Measurements from ENCODE around the gene SLC7A6. TPM values are rescaled to one million over a fixed set of nuclear protein-coding genes. Genes with fewer than 3 reads are reported as not detected.
A peak's percentile ranks its signal among the peaks of the same experiment; 100 is the strongest.

Gene SLC7A6
- total and polyA plus RNA-seq, 2 of the 13 experiments (the other 11 are each of a cell fraction or from before 2014, with no cell fraction given): 35.8 to 70.8 TPM

DNA sequence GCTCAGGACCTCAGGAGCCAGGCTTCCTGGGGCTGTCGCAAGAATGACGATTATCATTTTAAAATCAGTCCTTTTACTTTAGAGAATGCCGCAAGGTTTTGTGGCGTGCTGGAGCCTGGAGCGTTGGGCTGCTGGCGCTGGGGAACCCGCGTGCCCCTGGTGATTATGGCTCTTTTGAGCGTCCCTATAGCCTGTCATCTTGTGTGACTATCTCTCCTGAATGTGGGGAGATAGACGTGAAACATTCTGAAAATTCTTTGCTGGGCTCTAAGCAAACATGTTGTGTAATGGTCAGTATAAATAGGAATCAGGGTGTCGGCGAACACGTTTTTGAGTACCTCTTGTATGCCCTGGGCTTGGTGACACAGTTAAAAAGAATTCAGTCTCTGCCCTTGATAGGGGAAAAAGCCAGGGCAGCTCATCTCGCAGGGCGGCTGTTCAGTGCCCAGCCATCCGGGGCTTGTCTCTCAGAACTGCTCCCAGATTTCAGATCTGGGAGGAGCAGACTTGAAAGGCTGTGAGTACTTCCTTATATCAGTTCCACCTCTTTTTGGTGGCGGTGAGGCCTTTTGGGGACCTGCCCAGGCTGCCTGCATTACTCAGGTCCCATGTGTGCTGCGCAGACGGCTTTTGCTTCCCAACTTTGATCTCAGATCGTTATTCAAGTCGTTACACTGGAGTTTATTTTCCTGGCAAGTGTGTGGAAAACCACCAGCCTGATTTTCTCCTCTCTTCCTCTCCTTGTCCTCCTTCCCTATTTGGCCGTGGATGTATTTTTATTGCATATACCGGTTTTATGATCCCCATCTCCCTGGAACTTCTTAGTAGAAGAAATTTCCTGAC lies 973 bp downstream of the SLC7A6 start (continued):
- TF ChIP-seq, protein P1, sequence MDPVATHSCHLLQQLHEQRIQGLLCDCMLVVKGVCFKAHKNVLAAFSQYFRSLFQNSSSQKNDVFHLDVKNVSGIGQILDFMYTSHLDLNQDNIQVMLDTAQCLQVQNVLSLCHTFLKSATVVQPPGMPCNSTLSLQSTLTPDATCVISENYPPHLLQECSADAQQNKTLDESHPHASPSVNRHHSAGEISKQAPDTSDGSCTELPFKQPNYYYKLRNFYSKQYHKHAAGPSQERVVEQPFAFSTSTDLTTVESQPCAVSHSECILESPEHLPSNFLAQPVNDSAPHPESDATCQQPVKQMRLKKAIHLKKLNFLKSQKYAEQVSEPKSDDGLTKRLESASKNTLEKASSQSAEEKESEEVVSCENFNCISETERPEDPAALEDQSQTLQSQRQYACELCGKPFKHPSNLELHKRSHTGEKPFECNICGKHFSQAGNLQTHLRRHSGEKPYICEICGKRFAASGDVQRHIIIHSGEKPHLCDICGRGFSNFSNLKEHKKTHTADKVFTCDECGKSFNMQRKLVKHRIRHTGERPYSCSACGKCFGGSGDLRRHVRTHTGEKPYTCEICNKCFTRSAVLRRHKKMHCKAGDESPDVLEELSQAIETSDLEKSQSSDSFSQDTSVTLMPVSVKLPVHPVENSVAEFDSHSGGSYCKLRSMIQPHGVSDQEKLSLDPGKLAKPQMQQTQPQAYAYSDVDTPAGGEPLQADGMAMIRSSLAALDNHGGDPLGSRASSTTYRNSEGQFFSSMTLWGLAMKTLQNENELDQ (CRISPR knock-in tag; IDR thresholded peaks at IDR 0.05; ENCODE audit: borderline replicate concordance): peak; percentile 22; the same call in 1 of the 2 replicates
- TF ChIP-seq SAP130 (CRISPR knock-in tag; IDR thresholded peaks at IDR 0.05; ENCODE audit: low read depth) (peak; percentile 97), ZNF580 (CRISPR knock-in tag; IDR thresholded peaks at IDR 0.05; ENCODE audit: borderline replicate concordance, low read depth) (peak; percentile 87; the same call in 1 of the 2 replicates), SYNCRIP (IDR thresholded peaks at IDR 0.05; ENCODE audit: insufficient read depth, low read depth, low read length) (no peak), ZNF790 (CRISPR knock-in tag; IDR thresholded peaks at IDR 0.05; ENCODE audit: borderline replicate concordance) (no peak; the same call in 1 of the 2 replicates), ZBTB20 (CRISPR knock-in tag; IDR thresholded peaks at IDR 0.05; ENCODE audit: borderline replicate concordance, low read depth) (no peak; the same call in 1 of the 2 replicates), ZNF333 (CRISPR knock-in tag; IDR thresholded peaks at IDR 0.05; ENCODE audit: borderline replicate concordance) (no peak; the same call in 1 of the 2 replicates), TRIM24 (CRISPR knock-in tag; IDR thresholded peaks at IDR 0.05) (no peak), KDM4B (CRISPR knock-in tag; IDR thresholded peaks at IDR 0.05) (peak; percentile 70; the same call in 1 of the 2 replicates), ZXDC (CRISPR knock-in tag; IDR thresholded peaks at IDR 0.05) (peak; percentile 78), GTF3A (CRISPR knock-in tag; conservative IDR thresholded peaks at IDR 0.05) (0 out of 2 replicates have a peak, but pooled peaks have one; percentile 4), KDM1A (CRISPR knock-in tag; IDR thresholded peaks at IDR 0.05) (0 out of 2 replicates have a peak, but pooled peaks have one; percentile 34), SKI (IDR thresholded peaks at IDR 0.05; ENCODE audit: partially characterized antibody) (peak; percentile 89), SMARCE1 (IDR thresholded peaks at IDR 0.05; ENCODE audit: borderline replicate concordance) (no peak), ZNF34 (CRISPR knock-in tag; IDR thresholded peaks at IDR 0.05; ENCODE audit: borderline replicate concordance) (0 out of 2 replicates have a peak, but pooled peaks have one; percentile 7)
- TF ChIP-seq, protein P2, sequence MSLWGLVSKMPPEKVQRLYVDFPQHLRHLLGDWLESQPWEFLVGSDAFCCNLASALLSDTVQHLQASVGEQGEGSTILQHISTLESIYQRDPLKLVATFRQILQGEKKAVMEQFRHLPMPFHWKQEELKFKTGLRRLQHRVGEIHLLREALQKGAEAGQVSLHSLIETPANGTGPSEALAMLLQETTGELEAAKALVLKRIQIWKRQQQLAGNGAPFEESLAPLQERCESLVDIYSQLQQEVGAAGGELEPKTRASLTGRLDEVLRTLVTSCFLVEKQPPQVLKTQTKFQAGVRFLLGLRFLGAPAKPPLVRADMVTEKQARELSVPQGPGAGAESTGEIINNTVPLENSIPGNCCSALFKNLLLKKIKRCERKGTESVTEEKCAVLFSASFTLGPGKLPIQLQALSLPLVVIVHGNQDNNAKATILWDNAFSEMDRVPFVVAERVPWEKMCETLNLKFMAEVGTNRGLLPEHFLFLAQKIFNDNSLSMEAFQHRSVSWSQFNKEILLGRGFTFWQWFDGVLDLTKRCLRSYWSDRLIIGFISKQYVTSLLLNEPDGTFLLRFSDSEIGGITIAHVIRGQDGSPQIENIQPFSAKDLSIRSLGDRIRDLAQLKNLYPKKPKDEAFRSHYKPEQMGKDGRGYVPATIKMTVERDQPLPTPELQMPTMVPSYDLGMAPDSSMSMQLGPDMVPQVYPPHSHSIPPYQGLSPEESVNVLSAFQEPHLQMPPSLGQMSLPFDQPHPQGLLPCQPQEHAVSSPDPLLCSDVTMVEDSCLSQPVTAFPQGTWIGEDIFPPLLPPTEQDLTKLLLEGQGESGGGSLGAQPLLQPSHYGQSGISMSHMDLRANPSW (CRISPR knock-in tag; IDR thresholded peaks at IDR 0.05; ENCODE audit: borderline replicate concordance): peak; percentile 97
- TF ChIP-seq, protein P3, sequence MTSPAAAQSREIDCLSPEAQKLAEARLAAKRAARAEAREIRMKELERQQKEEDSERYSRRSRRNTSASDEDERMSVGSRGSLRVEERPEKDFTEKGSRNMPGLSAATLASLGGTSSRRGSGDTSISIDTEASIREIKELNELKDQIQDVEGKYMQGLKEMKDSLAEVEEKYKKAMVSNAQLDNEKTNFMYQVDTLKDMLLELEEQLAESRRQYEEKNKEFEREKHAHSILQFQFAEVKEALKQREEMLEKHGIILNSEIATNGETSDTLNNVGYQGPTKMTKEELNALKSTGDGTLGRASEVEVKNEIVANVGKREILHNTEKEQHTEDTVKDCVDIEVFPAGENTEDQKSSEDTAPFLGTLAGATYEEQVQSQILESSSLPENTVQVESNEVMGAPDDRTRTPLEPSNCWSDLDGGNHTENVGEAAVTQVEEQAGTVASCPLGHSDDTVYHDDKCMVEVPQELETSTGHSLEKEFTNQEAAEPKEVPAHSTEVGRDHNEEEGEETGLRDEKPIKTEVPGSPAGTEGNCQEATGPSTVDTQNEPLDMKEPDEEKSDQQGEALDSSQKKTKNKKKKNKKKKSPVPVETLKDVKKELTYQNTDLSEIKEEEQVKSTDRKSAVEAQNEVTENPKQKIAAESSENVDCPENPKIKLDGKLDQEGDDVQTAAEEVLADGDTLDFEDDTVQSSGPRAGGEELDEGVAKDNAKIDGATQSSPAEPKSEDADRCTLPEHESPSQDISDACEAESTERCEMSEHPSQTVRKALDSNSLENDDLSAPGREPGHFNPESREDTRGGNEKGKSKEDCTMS (CRISPR knock-in tag; conservative IDR thresholded peaks at IDR 0.05): peak; percentile 31; the same call in 1 of the 2 replicates
